Immature natural killer cell (primary cell): ENCODE measurements around the gene ARL16. TPM values are rescaled to one million over a fixed set of nuclear protein-coding genes. Genes with fewer than 3 reads are reported as not detected.

Experiments
- DNase-seq, 3 donors: peaks; one replicate each; pipeline ENCODE4 v3.0.0; 2022; ENCODE audit warnings: mixed read lengths in 1 of 3
- H3K27ac Mint-ChIP-seq, 6 donors: one replicate each; pipeline ENCODE4 v1.8.0; 2020; ENCODE audit warnings: mixed read lengths in 6 of 6, mild to moderate bottlenecking in 5 of 6, inconsistent platforms in 4 of 6, moderate library complexity in 3 of 6
- H3K27me3 Mint-ChIP-seq, 3 donors: one replicate each; pipeline ENCODE4 v1.8.0; 2020 to 2021; ENCODE audit warnings: low read depth in 3 of 3, mild to moderate bottlenecking in 3 of 3, mixed read lengths in 3 of 3, moderate library complexity in 3 of 3, inconsistent platforms in 1 of 3
- H3K36me3 Mint-ChIP-seq, 3 donors: one replicate each; pipeline ENCODE4 v1.8.0; 2020; ENCODE audit warnings: mixed read lengths in 3 of 3, inconsistent platforms in 2 of 3, mild to moderate bottlenecking in 2 of 3
- H3K4me1 Mint-ChIP-seq, 2 donors: one replicate each; pipeline ENCODE4 v1.8.0; 2020; ENCODE audit warnings: inconsistent platforms in 2 of 2, mild to moderate bottlenecking in 2 of 2, mixed read lengths in 2 of 2, moderate library complexity in 1 of 2
- H3K4me3 Mint-ChIP-seq, 5 donors: one replicate each; pipeline ENCODE4 v1.8.0; 2020; ENCODE audit warnings: mild to moderate bottlenecking in 5 of 5, mixed read lengths in 5 of 5, inconsistent platforms in 3 of 5, moderate library complexity in 3 of 5
- H3K9me3 Mint-ChIP-seq, 6 donors: one replicate each; pipeline ENCODE4 v1.8.0; 2020; ENCODE audit warnings: mild to moderate bottlenecking in 6 of 6, mixed read lengths in 6 of 6, inconsistent platforms in 4 of 6, moderate library complexity in 3 of 6
- polyA plus RNA-seq, 3 donors: library from polyadenylated mRNA; unstranded; fragments of 300-500 nt; fragmentation: Illumina TruSeq; gene quantifications; one replicate each; pipeline ENCODE4 v1.2.3, GENCODE V29; 2021

The ARL16 gene
- 10 to 100 TPM; 31.1 to 75.2 (median 61.8) TPM for polyA plus RNA-seq

- Mint-ChIP-seq H3K4me1 (peaks cover 37 to 39% of the 10 kb centered on the region in 2 donors), H3K4me3 (peak within 1 kb of the TSS; percentile 92 to 98 (median 95)), H3K9me3 (no peaks in the 10 kb centered on the region), H3K27me3 (peaks cover 3 to 11% (median 5%) of the 10 kb centered on the region in 3 donors), H3K27ac (peak within 1 kb of the TSS; percentile 85 to 95 (median 89)), H3K36me3 (peaks cover 2 to 3% (median 3%) of the 10 kb centered on the region in 3 donors)
- DNase-seq = peak; percentile 98 to 99 (median 99)
These were observed at the start of gene ARL16, which contains the start of gene HGS for GRCh38 chr17:81683584-81684441. ARL16 (minus strand) TSS chr17:81683797; CDS start chr17:81683753, 44 bp downstream. HGS (plus strand) TSS chr17:81684011; CDS start chr17:81684067, 56 bp downstream.

GRCh38 chr17:81727324-81728031 lies 43.9 kb upstream of the ARL16 start:
- Mint-ChIP-seq H3K36me3 (no peaks in the 10 kb centered on the region), H3K4me3 (no peak overlapping the region), H3K27me3 (peaks cover 0 to 2% (median 0%) of the 10 kb centered on the region in 3 donors), H3K4me1 (no peaks in the 10 kb centered on the region), H3K27ac (no peak overlapping the region), H3K9me3 (no peaks in the 10 kb centered on the region)
- no peak for DNase-seq

GRCh38 chr17:81726004-81726403 lies 42.4 kb upstream of the ARL16 start:
- H3K27ac Mint-ChIP-seq = no peak overlapping the region
- H3K27me3 Mint-ChIP-seq = peaks cover 0 to 2% (median 0%) of the 10 kb centered on the region in 3 donors
- no peaks in the 10 kb centered on the region for H3K4me1 Mint-ChIP-seq
- H3K4me3 Mint-ChIP-seq = no peak overlapping the region
- H3K9me3 Mint-ChIP-seq = no peaks in the 10 kb centered on the region
- no peak for DNase-seq
- H3K36me3 Mint-ChIP-seq = no peaks in the 10 kb centered on the region

GRCh38 chr17:81725439-81725838 lies 41.8 kb upstream of the ARL16 start:
- no peak overlapping the region for H3K4me3 Mint-ChIP-seq
- peaks cover 0 to 2% (median 0%) of the 10 kb centered on the region in 3 donors for H3K27me3 Mint-ChIP-seq
- H3K4me1 Mint-ChIP-seq = no peaks in the 10 kb centered on the region
- no peak for DNase-seq
- H3K9me3 Mint-ChIP-seq = no peaks in the 10 kb centered on the region
- H3K27ac Mint-ChIP-seq = no peak overlapping the region
- no peaks in the 10 kb centered on the region for H3K36me3 Mint-ChIP-seq

- peaks cover 0 to 2% (median 0%) of the 10 kb centered on the region in 3 donors for H3K27me3 Mint-ChIP-seq
- no peaks in the 10 kb centered on the region for H3K4me1 Mint-ChIP-seq
- DNase-seq = no peak
- H3K27ac Mint-ChIP-seq = no peak overlapping the region
- no peak overlapping the region for H3K4me3 Mint-ChIP-seq
- H3K36me3 Mint-ChIP-seq = no peaks in the 10 kb centered on the region
- H3K9me3 Mint-ChIP-seq = no peaks in the 10 kb centered on the region
These were observed 40.1 kb upstream of the ARL16 start for GRCh38 chr17:81723651-81724209.

GRCh38 chr17:81722184-81723120 lies 38.9 kb upstream of the ARL16 start:
- Mint-ChIP-seq H3K36me3 (no peaks in the 10 kb centered on the region), H3K27ac (no peak overlapping the region), H3K9me3 (no peaks in the 10 kb centered on the region), H3K4me3 (no peak overlapping the region), H3K27me3 (peaks cover 0 to 2% (median 0%) of the 10 kb centered on the region in 3 donors), H3K4me1 (no peaks in the 10 kb centered on the region)
- DNase-seq = no peak

- no peak overlapping the region for H3K4me3 Mint-ChIP-seq
- peaks cover 0 to 2% (median 0%) of the 10 kb centered on the region in 3 donors for H3K27me3 Mint-ChIP-seq
- H3K9me3 Mint-ChIP-seq = no peaks in the 10 kb centered on the region
- no peak for DNase-seq
- no peaks in the 10 kb centered on the region for H3K4me1 Mint-ChIP-seq
- no peaks in the 10 kb centered on the region for H3K36me3 Mint-ChIP-seq
- H3K27ac Mint-ChIP-seq = no peak overlapping the region
These were observed 36.9 kb upstream of the ARL16 start for GRCh38 chr17:81720267-81721071.

GRCh38 chr17:81719410-81720266 lies 36.0 kb upstream of the ARL16 start:
- no peak for DNase-seq
- Mint-ChIP-seq H3K4me3 (no peak overlapping the region), H3K9me3 (no peaks in the 10 kb centered on the region), H3K27me3 (peaks cover 0 to 2% (median 0%) of the 10 kb centered on the region in 3 donors), H3K4me1 (no peaks in the 10 kb centered on the region), H3K27ac (no peak overlapping the region), H3K36me3 (no peaks in the 10 kb centered on the region)

- H3K27me3 Mint-ChIP-seq = peaks cover 0 to 5% (median 0%) of the 10 kb centered on the region in 3 donors
- no peaks in the 10 kb centered on the region for H3K36me3 Mint-ChIP-seq
These were observed 34.1 kb upstream of the ARL16 start for GRCh38 chr17:81717766-81718089.

GRCh38 chr17:81717049-81717765 lies 33.6 kb upstream of the ARL16 start:
- H3K4me3 Mint-ChIP-seq = no peak overlapping the region
- peaks cover 0 to 5% (median 0%) of the 10 kb centered on the region in 3 donors for H3K27me3 Mint-ChIP-seq
- no peaks in the 10 kb centered on the region for H3K36me3 Mint-ChIP-seq
- H3K27ac Mint-ChIP-seq = no peak overlapping the region
- H3K4me1 Mint-ChIP-seq = peaks cover 5 to 7% of the 10 kb centered on the region in 2 donors
- no peak for DNase-seq
- H3K9me3 Mint-ChIP-seq = no peaks in the 10 kb centered on the region

More at GRCh38 chr17:81717766-81718089, 34.1 kb upstream of the ARL16 start:
- no peak overlapping the region for H3K4me3 Mint-ChIP-seq
- H3K4me1 Mint-ChIP-seq = peaks cover 4 to 5% of the 10 kb centered on the region in 2 donors
- no peak overlapping the region for H3K27ac Mint-ChIP-seq
- no peak for DNase-seq
- H3K9me3 Mint-ChIP-seq = no peaks in the 10 kb centered on the region

GRCh38 chr17:81716674-81716996 lies 33.0 kb upstream of the ARL16 start:
- Mint-ChIP-seq H3K27me3 (peaks cover 0 to 5% (median 0%) of the 10 kb centered on the region in 3 donors), H3K4me1 (peaks cover 5 to 7% of the 10 kb centered on the region in 2 donors), H3K36me3 (no peaks in the 10 kb centered on the region), H3K27ac (no peak overlapping the region), H3K4me3 (no peak overlapping the region), H3K9me3 (no peaks in the 10 kb centered on the region)
- DNase-seq = no peak
